Measurements from ENCODE around the gene SMYD3.

GRCh38 chr1:246396322-246396721 is 110.8 kb downstream of the SMYD3 start:
- no peak for TF ChIP-seq POLR2A (IDR thresholded peaks at IDR 0.05; ENCODE audit: low read length)
- no peak for TF ChIP-seq GATA1 (IDR thresholded peaks at IDR 0.05; ENCODE audit: low read depth, low read length)
